GM19455 (cell line): ENCODE measurements around the gene TSPAN5.
"Not testable (repeated sequence)": the region's sequence is repeated elsewhere in the genome, so short reads cannot be mapped to it uniquely, and the experiment has no call there.

ENCODE experiments used
- ATAC-seq: cut with Tn5 transposase; IDR thresholded peaks from one replicate; pipeline ENCODE4 v1.9.1; 2021; ENCODE audit not compliant: unreplicated experiment

The TSPAN5 gene

DNA sequence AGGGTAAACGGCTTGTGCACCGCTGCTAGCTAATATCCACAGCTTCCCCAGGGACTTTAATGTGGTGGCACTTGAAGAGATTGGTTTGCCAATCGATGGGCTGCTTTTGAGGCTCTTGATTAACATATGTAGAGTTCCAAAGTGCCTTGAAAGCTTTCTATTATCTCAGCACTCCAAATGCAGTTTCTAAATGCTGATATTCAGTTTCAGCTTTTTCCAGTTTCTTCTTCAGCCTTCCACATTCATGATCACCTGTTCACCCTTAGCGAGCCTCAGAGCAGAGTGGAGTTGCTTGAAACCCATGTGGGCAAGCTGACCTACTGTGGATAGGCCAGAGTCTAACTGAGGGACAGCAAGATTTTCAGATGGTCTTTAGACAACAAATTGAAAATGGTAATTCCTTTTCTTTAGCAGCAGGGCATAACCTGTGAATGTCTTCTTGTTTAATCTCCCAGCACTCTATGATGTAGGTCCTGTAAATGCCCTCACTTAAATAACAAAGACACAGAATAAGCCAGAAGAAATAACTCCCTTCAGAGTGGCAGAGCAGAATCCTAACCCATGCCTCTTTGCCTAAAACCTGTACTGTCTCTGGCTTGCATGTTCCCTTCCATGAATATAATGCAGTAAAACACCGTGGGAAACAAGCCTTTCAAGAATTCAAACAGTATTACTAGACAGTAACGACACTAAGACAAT is 99.8 kb downstream of the TSPAN5 start:
- ATAC-seq, result no peak

DNA sequence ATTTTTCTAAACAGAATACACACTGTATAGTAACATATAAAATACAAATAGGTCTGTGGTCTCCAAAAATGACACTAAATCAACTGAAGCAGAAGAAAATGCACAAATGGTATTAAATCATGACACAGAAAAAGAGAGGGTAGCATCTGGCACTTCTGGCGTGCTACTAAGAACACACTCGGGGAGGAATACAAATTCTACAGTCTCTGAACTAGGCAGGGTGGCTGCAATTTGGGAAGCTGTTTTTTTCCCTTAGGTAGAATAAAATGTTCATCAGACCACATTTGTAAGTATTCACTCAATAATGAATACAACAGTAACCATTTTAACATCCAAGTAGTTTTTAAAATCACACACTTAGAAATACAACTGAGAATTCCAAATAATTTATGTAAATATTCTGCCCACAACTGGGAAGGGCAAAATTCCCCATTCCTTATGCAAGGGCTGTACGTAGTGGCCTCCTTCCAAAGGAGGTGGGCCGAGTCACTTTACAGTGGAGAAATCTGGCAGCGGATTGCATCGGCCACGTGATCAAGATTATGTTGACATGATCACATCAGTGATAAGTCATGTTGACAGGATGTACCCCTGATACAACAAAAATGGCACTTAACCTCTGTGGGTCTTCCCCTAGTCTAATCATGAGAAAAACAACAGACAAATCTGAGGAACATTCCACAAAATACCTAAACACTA is 101.1 kb downstream of the TSPAN5 start:
- ATAC-seq, result no peak

DNA sequence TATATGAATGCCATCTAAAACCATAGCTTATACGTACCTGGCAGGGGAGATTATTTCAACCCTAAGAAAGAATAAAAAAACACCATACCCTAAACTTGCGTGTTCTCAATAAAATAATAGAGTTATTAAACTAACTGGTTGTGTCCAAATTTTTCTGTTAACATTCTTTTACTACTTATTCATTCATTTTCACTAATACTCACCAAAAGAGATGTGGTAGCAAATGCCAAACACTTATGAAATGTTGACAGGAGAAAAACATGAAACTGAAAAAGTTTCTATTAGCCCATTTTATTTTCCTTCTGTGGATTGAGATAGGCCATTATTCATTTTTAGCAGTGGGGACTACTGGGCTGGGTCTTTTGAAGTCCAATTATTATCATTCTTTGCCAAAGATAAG is 102.0 kb downstream of the TSPAN5 start:
- no peak for ATAC-seq

- ATAC-seq, result no peak
Measured at GRCh38 chr4:98555798-98556445, 102.5 kb downstream of the TSPAN5 start.

- no peak for ATAC-seq
Measured at GRCh38 chr4:98546910-98547594, 111.4 kb downstream of the TSPAN5 start.

GRCh38 chr4:98544818-98545414 is 113.5 kb downstream of the TSPAN5 start:
- no peak for ATAC-seq

GRCh38 chr4:98544141-98544817 is 114.1 kb downstream of the TSPAN5 start:
- no peak for ATAC-seq

GRCh38 chr4:98542011-98542410 is 116.4 kb downstream of the TSPAN5 start:
- no peak for ATAC-seq

- no peak for ATAC-seq
Measured at GRCh38 chr4:98540803-98541202, 117.6 kb downstream of the TSPAN5 start.

DNA sequence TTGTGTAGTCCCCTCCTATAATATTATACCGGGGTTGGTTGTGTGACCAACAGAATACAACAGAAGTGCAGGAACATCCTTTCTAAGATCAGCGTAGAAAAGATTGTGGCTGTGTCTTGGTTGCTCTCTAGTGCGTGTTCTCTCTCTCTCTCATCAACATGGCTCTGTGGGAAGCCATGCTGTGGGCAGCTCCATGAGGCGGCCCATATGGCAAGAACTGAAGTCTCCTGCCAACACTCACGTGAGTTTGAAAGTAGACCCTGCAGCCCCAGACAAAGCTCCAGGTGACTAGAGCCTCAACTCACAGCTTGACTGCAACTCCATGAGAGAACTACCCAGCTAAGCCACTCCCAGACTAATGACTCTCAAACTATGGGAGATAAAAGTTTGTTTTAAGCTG is 118.7 kb downstream of the TSPAN5 start:
- ATAC-seq, result no peak

GRCh38 chr4:98539299-98539698 is 119.1 kb downstream of the TSPAN5 start:
- ATAC-seq, result no peak

GRCh38 chr4:98536631-98537030 is 121.8 kb downstream of the TSPAN5 start:
- ATAC-seq, result no peak

- ATAC-seq, result not testable (repeated sequence)
Measured at GRCh38 chr4:98534146-98534545, 124.3 kb downstream of the TSPAN5 start.

DNA sequence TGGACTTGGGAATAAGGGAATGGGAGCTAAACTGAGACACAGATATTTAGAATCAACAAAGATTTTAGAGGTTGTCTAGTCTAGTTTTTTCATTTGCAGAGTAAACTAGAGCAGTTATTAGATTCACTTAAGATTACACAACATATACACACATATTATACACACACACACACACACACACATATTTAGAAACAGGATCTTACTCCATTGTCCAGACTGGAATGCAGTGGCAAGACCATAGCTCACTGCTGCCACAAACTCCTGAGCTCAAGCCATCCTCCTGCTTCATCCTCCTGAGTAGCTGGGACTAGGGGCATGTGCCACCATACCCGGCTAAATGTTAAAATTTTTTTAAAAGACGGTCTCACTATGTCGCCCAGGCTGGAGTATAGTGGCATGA is 127.8 kb downstream of the TSPAN5 start:
- no peak for ATAC-seq

DNA sequence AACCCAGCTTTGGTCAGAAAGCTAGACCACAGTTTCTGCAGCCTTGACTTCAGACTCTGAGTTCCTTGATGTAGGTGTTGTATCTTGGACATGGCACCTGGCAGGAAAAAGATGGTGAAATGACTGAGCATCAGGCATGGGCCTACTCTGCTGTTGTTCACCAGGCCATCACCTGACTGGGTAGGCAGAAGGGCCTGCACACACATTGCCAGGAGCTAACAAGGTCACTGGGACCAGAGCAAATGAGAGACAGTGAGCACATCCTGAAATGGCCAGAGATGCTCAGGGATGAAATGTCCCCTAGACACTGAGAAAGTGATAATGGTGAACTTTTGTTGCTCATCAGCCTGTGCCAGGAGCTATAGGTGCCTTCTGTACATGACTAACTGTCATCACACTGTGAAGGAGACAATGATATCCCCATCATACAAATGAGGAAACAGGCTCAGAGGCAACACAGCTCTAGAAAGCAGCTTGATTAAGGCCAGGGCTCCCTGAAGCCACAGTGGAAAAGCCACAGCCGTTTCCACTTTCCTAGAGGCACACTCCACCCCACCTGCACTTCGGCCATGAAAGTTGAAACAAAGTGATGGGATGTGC is 128.3 kb downstream of the TSPAN5 start:
- ATAC-seq, result no peak

- ATAC-seq, result no peak
Measured at GRCh38 chr4:98528882-98529281, 129.5 kb downstream of the TSPAN5 start.

DNA sequence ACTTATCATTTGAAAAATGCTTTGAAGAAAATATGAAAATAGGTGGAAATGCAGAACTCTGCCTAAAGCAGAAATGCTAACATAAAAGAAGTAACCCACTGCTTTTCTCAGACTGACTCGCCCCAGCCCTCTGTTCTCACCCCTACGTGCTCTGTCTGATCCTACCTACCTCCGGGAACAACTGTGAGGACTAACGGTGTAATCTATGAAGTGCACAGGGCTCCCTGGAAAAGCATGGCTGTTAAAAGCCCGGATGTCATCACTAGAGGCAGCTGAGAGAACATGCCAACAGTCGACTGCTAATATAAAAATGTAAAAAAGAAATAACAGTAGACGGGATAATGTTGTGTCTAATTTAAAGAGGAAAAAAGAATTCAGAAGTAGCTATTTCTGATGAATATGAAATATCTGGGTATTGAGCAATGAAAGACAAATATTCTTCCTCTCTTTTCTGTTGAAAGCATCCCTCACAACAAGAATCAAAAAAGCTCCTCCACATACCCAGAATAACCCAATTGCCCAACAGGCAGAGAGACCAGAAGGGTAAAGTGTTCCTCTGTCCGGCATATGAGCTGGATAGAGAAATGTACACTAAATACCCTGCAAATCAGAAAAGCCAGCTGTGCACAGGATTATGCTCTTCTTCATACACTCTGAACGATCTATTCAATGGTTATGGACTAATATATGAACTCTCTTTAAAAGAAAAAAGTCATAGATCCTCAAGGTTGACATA is 130.7 kb downstream of the TSPAN5 start:
- no peak for ATAC-seq

- no peak for ATAC-seq
Measured at GRCh38 chr4:98524230-98524629, 134.2 kb downstream of the TSPAN5 start.

- no peak for ATAC-seq
Measured at GRCh38 chr4:98522636-98523395, 135.6 kb downstream of the TSPAN5 start.
